GM23338 (cell line): ENCODE measurements around the gene ZYX.

Experiments
- CREB1 ChIP-seq: fragments of 250-450 bp; sonication (Bioruptor Pico); IDR thresholded peaks from 2 replicates; pipeline ENCODE4 v1.5.0; 2020; ENCODE audit warnings: low read depth, mild to moderate bottlenecking, moderate library complexity
- EZH2 ChIP-seq: fragments of 200-600 bp; sonication (generic); IDR thresholded peaks from one replicate; pipeline ENCODE4 v1.8.0; 2017; ENCODE audit warnings: antibody characterized with exemption, mild to moderate bottlenecking, low read depth; ENCODE audit not compliant: unreplicated experiment
- EZH2phosphoT487 ChIP-seq: fragments of 200-600 bp; sonication (generic); IDR thresholded peaks from one replicate; pipeline ENCODE4 v1.8.1; 2018; ENCODE audit warnings: antibody characterized with exemption; ENCODE audit not compliant: unreplicated experiment
- JUNB ChIP-seq: IDR thresholded peaks from one replicate; pipeline ENCODE4 v1.6.1; 2016; ENCODE audit warnings: antibody characterized with exemption; ENCODE audit not compliant: unreplicated experiment
- NANOG ChIP-seq: IDR thresholded peaks from 2 replicates; pipeline ENCODE4 v1.6.1; 2016; ENCODE audit warnings: antibody characterized with exemption, borderline replicate concordance
- POLR2AphosphoS5 ChIP-seq: IDR thresholded peaks from 2 replicates; pipeline ENCODE4 v1.6.1; 2016; ENCODE audit warnings: antibody characterized with exemption, low read depth
- STAT1 ChIP-seq: IDR thresholded peaks from one replicate; pipeline ENCODE4 v1.6.1; 2016; ENCODE audit warnings: antibody characterized with exemption; ENCODE audit not compliant: unreplicated experiment
- ZNF114 ChIP-seq: fragments of 250-450 bp; sonication (Bioruptor Pico); IDR thresholded peaks from 2 replicates; pipeline ENCODE4 v1.5.0; 2020; ENCODE audit warnings: mild to moderate bottlenecking, moderate library complexity
- TF ChIP-seq, protein P1 (sequence below), 2 experiments: fragments of 200-600 bp in 1 of 2; sonication (generic) in 1 of 2; conservative IDR thresholded peaks; 2 replicates each; pipeline versions ENCODE4 v1.5.1 to v1.6.1; 2016 to 2017; ENCODE audit warnings: antibody characterized with exemption in 2 of 2, low read depth in 2 of 2, mild to moderate bottlenecking in 2 of 2, moderate library complexity in 1 of 2
- TF ChIP-seq, protein P2 (sequence below): IDR thresholded peaks from one replicate; pipeline ENCODE4 v1.6.1; 2018; ENCODE audit warnings: antibody characterized with exemption; ENCODE audit not compliant: unreplicated experiment
- TF ChIP-seq, protein P3 (sequence below): IDR thresholded peaks from 2 replicates; pipeline ENCODE4 v1.6.1; 2016; ENCODE audit warnings: antibody characterized with exemption
- TF ChIP-seq, protein P4 (sequence below): fragments of 250-450 bp; sonication (Bioruptor Pico); IDR thresholded peaks from 2 replicates; pipeline ENCODE4 v1.5.0; 2020; ENCODE audit warnings: mild to moderate bottlenecking, moderate library complexity

DNA sequence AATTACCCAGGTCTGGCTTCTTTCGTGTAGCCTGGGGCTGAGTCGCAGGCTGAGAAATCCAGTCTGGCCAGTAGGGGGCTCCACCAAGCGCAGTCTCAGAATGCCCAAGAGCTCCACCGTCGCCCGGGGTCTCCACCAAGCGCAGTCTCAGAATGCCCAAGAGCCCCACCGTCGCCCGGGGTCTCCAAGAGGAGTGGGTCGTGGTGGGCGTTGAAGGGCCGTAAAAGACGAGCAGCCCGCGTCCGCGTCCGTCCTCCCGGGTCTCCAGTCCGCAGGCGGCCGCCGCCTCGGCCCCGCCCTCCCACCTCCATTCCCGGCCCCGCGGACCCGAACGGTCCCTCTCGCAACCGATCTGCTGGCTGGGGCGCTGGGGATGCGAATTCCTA, 892 bp upstream of the ZYX start:
- TF ChIP-seq, protein P1, sequence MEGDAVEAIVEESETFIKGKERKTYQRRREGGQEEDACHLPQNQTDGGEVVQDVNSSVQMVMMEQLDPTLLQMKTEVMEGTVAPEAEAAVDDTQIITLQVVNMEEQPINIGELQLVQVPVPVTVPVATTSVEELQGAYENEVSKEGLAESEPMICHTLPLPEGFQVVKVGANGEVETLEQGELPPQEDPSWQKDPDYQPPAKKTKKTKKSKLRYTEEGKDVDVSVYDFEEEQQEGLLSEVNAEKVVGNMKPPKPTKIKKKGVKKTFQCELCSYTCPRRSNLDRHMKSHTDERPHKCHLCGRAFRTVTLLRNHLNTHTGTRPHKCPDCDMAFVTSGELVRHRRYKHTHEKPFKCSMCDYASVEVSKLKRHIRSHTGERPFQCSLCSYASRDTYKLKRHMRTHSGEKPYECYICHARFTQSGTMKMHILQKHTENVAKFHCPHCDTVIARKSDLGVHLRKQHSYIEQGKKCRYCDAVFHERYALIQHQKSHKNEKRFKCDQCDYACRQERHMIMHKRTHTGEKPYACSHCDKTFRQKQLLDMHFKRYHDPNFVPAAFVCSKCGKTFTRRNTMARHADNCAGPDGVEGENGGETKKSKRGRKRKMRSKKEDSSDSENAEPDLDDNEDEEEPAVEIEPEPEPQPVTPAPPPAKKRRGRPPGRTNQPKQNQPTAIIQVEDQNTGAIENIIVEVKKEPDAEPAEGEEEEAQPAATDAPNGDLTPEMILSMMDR (conservative IDR thresholded peaks at IDR 0.05; ENCODE audit: low read depth in 2 of 2): peak; percentile 75 to 90
- TF ChIP-seq EZH2phosphoT487: no peak
- TF ChIP-seq, protein P2, sequence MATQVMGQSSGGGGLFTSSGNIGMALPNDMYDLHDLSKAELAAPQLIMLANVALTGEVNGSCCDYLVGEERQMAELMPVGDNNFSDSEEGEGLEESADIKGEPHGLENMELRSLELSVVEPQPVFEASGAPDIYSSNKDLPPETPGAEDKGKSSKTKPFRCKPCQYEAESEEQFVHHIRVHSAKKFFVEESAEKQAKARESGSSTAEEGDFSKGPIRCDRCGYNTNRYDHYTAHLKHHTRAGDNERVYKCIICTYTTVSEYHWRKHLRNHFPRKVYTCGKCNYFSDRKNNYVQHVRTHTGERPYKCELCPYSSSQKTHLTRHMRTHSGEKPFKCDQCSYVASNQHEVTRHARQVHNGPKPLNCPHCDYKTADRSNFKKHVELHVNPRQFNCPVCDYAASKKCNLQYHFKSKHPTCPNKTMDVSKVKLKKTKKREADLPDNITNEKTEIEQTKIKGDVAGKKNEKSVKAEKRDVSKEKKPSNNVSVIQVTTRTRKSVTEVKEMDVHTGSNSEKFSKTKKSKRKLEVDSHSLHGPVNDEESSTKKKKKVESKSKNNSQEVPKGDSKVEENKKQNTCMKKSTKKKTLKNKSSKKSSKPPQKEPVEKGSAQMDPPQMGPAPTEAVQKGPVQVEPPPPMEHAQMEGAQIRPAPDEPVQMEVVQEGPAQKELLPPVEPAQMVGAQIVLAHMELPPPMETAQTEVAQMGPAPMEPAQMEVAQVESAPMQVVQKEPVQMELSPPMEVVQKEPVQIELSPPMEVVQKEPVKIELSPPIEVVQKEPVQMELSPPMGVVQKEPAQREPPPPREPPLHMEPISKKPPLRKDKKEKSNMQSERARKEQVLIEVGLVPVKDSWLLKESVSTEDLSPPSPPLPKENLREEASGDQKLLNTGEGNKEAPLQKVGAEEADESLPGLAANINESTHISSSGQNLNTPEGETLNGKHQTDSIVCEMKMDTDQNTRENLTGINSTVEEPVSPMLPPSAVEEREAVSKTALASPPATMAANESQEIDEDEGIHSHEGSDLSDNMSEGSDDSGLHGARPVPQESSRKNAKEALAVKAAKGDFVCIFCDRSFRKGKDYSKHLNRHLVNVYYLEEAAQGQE: no peak
- no peak for TF ChIP-seq CREB1 (CRISPR knock-in tag)
- no peak for TF ChIP-seq POLR2AphosphoS5
- no peak for TF ChIP-seq EZH2
- TF ChIP-seq, protein P3, sequence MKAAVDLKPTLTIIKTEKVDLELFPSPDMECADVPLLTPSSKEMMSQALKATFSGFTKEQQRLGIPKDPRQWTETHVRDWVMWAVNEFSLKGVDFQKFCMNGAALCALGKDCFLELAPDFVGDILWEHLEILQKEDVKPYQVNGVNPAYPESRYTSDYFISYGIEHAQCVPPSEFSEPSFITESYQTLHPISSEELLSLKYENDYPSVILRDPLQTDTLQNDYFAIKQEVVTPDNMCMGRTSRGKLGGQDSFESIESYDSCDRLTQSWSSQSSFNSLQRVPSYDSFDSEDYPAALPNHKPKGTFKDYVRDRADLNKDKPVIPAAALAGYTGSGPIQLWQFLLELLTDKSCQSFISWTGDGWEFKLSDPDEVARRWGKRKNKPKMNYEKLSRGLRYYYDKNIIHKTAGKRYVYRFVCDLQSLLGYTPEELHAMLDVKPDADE: no peak
- TF ChIP-seq JUNB: no peak
- no peak for TF ChIP-seq ZNF114 (CRISPR knock-in tag)
- TF ChIP-seq NANOG: no peak
- TF ChIP-seq, protein P4, sequence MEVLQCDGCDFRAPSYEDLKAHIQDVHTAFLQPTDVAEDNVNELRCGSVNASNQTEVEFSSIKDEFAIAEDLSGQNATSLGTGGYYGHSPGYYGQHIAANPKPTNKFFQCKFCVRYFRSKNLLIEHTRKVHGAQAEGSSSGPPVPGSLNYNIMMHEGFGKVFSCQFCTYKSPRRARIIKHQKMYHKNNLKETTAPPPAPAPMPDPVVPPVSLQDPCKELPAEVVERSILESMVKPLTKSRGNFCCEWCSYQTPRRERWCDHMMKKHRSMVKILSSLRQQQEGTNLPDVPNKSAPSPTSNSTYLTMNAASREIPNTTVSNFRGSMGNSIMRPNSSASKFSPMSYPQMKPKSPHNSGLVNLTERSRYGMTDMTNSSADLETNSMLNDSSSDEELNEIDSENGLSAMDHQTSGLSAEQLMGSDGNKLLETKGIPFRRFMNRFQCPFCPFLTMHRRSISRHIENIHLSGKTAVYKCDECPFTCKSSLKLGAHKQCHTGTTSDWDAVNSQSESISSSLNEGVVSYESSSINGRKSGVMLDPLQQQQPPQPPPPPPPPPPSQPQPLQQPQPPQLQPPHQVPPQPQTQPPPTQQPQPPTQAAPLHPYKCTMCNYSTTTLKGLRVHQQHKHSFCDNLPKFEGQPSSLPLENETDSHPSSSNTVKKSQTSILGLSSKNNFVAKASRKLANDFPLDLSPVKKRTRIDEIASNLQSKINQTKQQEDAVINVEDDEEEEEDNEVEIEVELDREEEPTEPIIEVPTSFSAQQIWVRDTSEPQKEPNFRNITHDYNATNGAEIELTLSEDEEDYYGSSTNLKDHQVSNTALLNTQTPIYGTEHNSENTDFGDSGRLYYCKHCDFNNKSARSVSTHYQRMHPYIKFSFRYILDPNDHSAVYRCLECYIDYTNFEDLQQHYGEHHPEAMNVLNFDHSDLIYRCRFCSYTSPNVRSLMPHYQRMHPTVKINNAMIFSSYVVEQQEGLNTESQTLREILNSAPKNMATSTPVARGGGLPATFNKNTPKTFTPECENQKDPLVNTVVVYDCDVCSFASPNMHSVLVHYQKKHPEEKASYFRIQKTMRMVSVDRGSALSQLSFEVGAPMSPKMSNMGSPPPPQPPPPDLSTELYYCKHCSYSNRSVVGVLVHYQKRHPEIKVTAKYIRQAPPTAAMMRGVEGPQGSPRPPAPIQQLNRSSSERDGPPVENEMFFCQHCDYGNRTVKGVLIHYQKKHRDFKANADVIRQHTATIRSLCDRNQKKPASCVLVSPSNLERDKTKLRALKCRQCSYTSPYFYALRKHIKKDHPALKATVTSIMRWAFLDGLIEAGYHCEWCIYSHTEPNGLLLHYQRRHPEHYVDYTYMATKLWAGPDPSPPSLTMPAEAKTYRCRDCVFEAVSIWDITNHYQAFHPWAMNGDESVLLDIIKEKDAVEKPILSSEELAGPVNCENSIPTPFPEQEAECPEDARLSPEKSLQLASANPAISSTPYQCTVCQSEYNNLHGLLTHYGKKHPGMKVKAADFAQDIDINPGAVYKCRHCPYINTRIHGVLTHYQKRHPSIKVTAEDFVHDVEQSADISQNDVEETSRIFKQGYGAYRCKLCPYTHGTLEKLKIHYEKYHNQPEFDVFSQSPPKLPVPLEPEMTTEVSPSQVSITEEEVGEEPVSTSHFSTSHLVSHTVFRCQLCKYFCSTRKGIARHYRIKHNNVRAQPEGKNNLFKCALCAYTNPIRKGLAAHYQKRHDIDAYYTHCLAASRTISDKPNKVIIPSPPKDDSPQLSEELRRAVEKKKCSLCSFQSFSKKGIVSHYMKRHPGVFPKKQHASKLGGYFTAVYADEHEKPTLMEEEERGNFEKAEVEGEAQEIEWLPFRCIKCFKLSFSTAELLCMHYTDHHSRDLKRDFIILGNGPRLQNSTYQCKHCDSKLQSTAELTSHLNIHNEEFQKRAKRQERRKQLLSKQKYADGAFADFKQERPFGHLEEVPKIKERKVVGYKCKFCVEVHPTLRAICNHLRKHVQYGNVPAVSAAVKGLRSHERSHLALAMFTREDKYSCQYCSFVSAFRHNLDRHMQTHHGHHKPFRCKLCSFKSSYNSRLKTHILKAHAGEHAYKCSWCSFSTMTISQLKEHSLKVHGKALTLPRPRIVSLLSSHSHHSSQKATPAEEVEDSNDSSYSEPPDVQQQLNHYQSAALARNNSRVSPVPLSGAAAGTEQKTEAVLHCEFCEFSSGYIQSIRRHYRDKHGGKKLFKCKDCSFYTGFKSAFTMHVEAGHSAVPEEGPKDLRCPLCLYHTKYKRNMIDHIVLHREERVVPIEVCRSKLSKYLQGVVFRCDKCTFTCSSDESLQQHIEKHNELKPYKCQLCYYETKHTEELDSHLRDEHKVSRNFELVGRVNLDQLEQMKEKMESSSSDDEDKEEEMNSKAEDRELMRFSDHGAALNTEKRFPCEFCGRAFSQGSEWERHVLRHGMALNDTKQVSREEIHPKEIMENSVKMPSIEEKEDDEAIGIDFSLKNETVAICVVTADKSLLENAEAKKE: no peak
- TF ChIP-seq STAT1: no peak
